NCI-H2081 treated with DMSO at 0.1 percent for 48 hours (cell line): ENCODE results near the gene ERBB4.

Source experiments
- DNase-seq: peaks from one replicate; lab custom pipeline; 2025; lab: John Stamatoyannopoulos, UW

Gene ERBB4

DNA sequence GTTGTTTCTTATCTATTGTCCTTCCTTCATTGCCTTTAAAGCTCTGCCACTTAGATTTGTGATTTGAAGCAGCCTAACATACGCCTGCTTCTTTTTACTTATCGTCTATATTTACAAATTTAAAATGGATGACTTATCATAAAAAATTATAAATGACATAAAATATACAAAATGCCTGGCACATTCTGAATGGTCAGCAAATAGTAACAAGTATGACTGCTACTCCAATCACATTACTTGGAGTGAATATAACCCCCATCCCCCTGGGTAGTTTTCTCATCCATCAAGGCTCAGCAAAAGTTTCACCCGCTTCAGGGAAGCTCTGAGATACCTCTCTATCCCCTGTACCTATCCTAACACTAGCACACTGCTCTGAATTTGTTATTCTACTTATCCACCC, 708.9 kb downstream of the ERBB4 start:
- DNase-seq: no peak

DNA sequence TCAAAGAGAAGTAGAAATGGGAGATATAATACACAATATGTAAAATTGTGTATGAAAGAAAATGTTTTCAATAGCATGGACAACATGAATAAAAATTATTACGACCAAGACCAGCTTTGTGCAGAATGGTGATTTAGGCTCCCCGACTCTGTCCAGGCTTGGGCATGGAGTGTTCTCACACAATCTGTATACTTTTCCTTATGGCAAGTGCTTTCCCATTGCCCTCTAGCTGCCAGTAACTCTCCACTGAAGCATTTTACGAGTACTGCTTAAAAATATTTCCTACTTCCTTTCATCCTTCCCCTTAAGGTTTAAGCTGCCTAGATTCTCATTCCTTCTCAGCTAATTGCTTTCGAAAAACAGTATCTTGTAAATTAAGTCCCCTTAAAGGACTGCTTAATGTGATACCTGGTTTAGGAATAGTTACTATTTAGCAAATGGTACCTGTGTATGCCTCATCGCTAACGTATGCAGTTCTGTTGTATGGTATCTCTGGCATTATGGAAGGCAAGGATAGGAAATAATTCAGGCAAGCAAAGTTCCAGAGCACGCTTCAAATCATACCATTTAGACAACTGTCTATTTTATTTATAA, 714.6 kb downstream of the ERBB4 start:
- no peak for DNase-seq

DNA sequence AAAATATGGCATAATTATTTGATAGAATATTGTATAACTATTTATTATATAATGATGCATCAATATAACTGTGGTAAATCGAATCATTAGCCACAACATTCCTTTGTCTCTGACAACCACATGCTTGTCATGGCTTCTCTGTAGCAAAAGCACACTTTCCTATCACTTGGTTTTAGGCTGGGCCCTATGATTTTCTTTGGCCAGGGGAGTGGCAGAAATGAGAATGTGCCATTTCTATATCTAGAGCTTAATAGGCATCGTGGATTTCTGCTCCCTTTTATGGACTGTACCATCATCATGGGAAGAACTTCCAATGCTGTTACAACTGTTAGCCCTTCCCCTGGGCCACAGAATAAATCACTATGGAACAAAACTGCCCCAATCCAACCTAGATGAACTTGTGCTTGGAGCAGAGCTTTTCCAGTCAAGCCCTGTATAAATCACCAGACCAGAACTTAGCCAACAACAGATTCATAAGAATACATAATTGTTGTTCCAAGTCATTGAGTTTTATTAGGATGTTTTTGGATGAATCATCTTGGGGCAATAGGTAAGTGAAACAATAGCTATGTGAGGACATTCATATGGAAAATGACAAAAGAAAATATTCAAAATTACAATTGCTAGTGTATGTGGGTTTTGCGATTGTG, 715.8 kb downstream of the ERBB4 start:
- DNase-seq: no peak

DNA sequence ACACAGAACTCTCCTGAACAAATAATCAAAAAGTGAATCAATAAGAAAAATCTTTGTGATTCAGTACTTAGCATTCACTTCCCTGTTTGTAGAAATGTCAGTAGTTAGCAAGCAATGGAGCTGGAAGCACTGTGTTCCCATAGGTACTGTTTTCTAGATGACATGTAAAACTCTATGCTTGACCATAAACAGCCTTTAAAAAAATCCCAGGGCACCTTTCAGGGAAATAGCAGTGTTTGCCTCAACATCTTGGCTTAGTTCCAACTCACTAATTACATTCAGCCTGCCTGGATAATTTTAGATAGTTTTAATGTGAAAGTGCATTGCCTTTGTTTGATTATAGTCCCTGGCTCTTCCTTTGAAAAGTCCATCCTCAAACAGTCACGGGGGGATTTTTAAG, 721.8 kb downstream of the ERBB4 start:
- DNase-seq: peak; percentile 47

DNA sequence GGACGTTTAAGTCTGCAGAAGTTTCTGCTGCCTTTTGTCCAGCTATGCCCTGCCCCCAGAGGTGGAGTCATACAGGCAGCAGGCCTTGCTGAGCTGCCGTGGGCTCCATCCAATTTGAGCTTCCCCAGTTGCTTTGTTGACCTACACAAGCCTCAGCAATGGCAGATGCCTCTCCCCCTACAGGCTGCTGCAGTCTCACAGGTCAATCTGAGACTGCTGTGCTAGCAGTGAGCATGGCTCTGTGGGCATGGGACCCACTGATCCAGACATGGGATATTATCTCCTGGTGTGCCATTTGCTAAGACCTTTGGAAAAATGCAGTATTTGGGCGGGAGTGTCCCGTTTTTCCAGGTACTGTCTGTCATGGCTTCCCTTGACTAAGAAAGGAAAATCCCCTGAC, 726.0 kb downstream of the ERBB4 start:
- DNase-seq: no peak

DNA sequence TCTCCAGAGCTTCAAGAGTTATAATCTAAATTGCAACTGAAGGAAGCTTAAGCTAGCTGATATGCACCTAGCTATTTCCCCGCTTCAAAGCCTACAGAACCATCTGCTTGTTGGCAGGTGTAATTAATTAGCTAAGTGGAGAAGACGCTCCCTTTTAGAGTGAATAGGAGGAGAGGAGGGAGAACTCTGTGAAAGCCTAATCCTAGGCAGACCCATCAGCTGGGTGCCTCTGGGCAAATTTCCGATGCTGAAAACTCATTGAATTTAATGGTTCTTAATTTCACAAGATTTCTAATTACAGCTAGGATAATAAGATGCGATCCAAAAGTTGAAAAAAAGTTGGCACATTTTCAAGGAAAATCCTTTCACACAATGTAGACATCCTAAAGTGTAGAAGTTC, 735.9 kb downstream of the ERBB4 start:
- no peak for DNase-seq

DNA sequence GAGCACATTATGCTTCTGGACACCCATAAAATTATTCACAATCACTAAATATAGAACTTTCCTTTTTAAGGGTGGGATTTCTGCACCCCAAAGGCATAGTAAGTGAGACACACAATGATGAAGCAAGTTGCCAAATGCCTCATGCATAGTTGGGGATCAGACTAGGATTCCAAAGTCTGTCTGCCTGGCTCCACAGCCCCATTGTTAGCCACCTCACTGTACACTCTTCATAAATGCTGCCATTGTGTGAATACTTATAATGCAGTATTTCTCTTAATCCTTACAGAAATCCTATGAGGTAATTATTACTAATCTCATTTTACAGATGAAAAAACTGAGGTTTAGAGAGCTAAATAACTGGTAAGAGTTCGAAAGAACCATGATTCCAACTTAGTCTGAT, 738.6 kb downstream of the ERBB4 start:
- DNase-seq: no peak

DNA sequence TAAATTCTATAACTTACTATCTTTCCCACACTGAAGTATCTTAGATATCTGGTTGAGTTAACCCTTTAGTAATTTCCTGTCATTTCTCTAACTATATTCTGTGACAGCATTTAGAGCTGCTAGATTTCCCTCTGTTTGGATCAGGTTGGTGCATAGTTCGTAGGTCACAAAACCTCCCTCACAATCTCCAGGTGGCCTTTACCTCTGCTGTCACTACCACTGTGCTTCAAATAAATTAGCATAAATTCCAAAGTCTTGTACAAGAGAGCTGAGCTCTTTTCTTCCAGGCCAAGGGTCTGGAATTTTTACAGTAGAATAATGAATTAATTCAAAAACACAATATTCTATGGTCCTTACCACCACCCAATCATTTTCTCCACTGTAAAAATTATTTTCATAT, 739.7 kb downstream of the ERBB4 start:
- DNase-seq: no peak

DNA sequence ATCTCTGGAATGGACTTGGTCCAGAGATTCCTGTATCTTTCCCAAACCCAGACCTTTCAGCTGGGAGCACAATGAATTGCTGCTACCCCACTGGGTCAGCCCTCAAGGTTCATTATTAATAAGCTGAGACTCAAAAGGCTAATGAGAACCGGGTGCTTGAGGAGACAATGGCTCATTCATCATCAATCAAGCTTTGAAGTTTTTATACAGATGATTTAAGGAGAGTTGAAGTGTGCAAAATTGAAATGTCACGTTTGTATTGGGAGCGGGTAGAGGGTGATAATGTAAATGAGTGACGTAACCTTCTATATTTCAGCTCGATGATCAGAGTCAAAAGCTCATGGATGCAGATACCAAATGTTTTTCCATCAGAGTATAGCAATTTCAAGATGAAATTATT, 744.9 kb downstream of the ERBB4 start:
- DNase-seq: no peak

DNA sequence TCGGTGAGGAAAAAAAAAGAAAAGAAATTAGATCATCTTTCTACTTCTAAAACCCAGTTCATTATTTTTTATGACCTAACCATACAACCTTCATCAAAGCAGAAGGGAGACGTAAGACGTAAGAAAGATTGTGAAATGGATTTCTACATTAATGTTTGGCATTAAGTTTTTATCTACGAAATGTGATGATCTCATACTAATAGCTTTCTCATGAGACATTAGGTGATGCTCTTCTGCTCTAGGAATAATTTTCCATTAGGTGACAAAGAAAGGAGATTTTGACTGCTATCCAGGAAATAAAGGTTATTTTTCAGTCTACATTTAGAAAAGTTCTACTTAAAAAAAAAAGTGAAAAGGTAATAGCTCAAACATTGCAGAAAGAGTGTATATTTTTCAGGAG, 748.6 kb downstream of the ERBB4 start:
- no peak for DNase-seq

DNA sequence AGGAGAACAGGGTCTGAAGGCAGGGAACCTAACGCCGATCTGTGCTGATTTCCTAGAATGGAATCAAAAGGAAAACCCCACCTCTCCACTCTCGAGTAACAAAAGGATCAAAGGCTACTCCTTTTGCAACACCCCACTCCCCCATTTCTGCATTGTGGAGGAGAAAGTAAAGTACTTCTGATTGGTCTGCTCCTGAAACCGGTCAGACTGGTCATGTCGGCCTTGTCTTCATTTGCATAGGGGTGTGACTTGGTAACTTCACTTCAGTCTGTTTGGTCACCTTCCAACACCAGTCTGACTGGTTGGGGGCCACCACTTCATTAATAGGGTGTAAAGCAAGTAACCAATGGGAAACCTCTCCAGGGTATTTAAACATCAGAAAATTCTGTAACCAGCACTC, 771.9 kb downstream of the ERBB4 start:
- DNase-seq: peak; percentile 14

DNA sequence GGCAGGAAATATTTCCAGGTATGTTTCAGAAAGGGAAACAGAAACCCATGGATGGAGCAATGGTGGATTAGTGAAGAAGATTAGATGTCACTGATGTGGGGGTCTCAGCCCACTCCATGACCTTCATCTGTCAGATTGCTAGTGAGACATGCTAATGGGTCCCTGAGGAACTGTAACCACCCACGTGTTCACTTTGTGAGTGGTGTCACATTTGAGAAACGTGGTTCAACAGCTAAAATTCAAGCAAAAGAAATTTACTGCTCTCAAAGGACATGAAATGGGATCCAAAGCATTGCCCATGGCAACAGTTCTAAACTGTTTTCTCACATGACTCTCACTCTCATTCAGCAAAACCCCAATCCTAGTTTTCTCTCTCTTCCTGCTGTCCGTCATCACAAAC, 776.1 kb downstream of the ERBB4 start:
- no peak for DNase-seq

DNA sequence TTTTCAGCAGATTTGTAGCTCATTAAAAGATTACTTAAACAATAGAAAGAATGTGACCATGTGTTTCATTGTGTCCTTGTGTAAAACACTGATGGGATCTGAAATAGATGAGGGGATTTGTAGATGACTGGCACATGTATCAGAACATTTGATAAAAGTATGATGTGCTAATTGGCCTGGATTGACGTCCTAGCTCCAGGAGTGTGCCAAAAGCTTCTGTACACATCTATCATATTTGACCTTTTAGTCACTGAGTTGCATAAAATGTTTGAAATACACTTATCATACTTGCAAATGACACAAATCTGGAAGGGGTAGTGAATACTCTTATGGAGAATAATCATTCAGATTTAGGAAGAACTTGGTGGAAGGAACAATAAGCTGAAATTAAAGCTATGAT, 778.5 kb downstream of the ERBB4 start:
- DNase-seq: no peak

DNA sequence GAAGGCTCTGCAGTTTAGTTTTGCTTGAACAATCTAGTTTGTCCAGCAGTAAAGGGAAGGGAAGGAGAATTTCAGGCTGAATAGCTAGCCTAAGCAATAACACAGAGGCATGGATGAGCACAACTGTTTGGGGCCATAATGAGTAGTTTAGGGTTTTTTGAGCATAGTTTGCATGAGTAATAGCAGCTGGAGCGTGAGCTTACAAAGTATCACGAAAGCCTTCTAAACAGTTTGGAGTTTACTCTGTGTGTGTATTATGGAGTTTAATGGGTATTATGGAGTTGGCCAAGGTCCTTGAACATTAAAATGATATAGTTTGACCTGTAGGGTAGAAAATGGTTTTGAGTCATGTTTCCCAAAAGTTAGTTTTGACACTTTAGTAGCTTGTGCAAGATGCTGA, 782.3 kb downstream of the ERBB4 start:
- DNase-seq: no peak

DNA sequence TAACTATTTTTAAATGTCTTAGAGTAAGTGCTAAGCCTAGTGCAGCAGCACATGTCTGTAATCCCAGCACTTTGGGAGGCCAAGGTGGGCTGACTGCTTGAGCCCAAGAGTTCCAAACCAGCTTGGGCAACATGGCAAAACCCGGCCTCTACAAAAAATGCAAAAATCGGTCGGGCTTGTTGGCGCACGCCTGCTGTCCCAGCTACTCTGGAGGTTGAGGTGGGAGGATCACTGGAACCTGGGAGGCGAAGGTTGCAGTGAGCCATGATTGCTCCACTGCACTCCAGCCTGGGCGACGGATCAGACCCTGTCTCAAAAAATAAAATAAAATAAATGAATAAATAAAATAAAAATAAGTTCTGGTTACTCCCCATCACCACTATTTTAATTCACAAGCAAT, 783.4 kb downstream of the ERBB4 start:
- DNase-seq: no peak

DNA sequence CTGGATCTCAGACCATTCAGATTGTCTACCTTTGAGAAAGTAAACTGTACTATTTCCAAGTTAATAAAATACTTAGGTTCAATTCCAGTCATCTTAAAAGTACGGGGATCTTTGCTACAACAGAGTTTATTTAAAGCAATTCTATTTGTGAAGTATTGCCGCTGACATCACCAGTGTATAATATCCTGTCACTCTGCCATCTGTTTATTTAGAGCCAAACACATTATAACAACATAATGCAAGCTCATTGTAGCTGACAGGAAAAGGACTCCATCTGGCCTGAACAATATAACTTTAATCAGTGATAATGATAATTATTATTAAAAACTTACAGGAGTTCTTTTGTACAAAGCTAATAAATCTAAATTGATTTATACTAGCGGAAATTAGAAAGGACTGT, 786.8 kb downstream of the ERBB4 start:
- no peak for DNase-seq

DNA sequence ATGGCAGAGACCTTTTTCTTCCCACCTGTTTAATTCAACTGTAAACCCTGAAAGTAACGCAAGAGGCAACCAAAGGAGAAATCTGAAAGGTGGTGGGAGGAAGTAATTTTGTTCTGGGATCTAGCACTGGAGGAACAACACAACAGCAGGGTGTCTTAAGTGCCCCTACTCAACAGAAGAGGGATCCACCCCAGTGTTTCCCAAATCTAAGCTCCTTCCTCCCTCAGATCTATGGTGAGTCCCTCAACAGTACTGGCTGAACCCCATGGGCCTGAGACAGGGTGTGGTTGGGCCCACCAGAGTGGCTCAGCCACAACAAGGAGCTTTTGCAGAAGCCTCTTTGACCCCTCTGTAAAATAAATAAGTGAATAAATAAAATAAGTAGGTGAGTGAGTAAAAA, 790.3 kb downstream of the ERBB4 start:
- no peak for DNase-seq

DNA sequence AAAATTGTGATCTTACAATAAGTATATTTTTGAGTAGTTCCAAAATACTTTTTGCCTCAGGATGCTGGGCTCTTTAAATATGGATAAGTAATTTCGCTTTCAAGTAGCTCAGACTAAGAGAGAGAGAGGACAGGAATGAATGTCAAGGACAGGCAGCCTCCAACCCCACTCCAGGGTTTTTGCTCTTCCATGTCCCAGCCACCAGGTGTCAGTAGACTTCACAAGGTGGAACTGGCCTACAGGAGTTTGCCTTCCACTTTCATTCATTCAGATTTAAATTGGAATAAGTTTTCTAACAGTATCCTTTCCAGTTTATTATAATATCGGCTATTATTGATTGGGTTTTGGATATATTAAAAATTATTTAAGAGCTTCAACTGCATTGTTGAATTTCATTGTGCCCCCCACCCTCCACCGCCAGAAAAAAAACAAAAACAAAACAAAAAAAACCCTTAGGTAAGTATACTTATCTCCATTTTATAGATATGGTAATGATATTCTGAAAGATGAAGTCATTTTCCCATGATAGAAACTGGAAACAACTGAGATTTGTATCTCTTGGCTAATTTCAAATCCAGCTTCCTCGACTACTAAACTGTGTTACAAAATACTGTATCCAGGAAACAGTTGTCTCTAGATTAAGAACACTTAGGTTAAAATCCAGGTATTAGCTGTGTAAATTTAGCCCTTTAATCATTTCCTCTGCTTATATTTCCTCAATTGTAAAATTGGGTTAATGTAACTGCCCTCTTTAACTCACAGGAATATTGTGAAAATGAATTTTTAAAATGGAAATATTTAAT, 793.1 kb downstream of the ERBB4 start:
- peak; percentile 52 for DNase-seq

DNA sequence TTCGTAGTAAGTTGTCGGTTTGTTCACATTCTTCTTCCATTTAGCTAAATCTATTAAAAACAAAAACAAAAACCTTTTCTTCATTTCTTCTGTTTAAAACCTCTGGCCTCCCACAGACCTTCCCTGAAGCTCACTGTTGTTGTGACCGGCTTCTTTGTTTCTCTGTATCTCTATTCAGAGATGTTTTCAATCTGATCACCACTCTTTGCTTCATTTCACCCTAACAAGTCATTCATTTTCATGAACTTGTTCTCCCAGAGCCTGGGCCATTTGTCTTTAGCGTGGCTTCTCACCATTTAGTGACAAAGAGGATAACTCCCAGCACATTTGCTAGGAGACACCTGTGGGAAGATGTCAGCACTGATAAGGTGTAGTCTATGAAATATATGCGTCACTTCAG, 794.2 kb downstream of the ERBB4 start:
- DNase-seq: no peak

DNA sequence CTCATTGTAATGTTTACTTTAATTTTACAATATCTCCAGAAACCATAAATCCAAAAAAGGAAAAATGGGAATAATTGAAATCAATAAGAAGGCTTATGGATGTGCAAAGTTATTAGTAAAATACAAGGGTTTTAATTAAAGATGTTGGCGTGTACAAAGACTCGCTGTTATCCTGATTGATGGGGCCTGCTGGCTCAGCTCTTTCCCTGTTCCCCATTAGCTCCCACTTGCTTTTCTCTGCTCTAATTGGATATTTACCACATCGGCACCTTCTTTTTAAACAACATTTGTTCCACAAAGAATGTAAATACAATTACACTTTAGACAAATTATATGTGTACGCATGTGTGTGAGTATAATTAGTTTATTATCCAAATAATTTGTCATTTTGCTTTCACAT, 796.6 kb downstream of the ERBB4 start:
- DNase-seq: peak; percentile 22

DNA sequence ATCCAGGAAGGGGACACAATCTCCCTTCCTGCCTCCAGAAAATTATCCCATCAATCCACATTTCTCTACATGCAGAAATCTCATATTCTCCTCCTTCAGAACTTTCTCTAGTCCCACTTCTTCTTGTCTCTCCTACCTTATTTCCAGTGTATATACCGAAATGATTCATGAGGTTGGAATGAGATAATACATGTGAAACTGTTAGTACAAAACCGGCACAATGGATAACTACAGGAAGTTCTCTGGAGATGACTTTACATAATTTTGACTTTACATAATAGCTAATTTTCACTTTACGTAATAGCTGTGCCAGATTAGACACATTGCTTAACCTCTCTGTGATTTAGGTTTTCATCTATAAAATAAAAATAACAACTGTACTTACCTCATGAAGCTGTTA, 801.3 kb downstream of the ERBB4 start:
- DNase-seq: no peak

DNA sequence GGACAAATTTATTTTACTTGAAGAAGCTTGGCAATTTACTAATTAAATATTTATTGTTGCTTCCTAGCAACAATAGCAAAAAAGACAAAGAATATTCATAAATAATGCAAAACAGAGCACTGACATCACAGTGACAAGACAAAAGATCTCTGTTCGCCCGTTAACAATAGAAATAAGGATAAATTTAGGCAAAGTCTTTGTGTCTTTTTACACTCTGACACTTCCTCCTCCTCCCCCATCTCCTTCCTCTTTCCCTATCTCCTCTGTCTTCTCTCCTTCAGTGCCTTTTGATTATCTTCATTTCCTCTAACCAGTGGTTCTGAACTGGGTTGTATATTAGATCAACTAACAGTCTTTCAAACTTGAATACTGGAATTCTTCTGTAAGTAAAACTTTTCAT, 808.4 kb downstream of the ERBB4 start:
- no peak for DNase-seq

DNA sequence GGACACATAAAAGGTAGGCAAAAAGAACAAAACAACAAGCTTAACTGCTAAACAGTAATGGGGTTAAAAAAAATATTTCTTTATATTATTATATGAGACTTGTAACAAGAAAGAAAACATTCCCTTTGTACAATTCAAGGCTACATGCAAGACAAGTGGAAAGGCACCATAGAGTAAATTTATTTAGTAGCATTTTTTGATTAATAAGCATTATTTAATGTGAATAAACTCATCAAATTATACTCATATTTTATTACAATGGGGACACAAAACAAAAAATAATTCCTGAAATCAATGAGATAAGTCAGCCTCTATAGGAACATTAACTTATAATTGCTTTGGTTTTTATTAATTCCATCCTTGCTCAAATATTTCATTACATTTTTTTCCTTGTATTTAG, 809.2 kb downstream of the ERBB4 start:
- no peak for DNase-seq

DNA sequence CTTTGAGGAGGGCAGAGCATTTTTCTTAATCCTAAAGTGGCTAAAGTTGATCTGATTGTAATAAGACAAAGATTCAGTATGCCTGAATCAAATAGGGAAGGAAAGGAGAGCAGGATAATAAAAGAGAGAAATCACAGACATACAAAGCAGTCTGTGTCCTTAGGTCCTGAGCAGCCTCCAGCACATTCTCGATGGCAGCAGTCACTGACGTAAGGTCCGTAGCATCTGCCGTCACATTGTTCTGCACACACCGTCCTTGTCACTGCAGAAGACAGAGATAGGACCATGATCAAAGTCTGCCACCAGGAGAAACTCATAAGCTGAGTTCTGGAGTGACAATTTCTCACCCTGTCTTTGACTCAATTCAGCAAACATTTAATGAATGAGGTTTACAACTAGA, 813.7 kb downstream of the ERBB4 start:
- DNase-seq: no peak
